Measurements from ENCODE around the gene DTNBP1.

- TF ChIP-seq POLR2AphosphoS5 (IDR thresholded peaks at IDR 0.05; ENCODE audit: low read depth, low read length) (no peak), FOXP2 (optimal IDR thresholded peaks at IDR 0.05; ENCODE audit: borderline replicate concordance, extremely low read depth, extremely low read length, insufficient read depth) (no peak), REST (IDR thresholded peaks at IDR 0.05; ENCODE audit: insufficient read depth in 1 of 2, low read depth in 2 of 2, low read length in 2 of 2) (no peak), SIN3A (IDR thresholded peaks at IDR 0.05; ENCODE audit: borderline replicate concordance, insufficient read depth, low read length) (no peak)
Measured at GRCh38 chr6:15555101-15556038, 107.5 kb downstream of the DTNBP1 start.

All from PFSK-1 (cell line).